Stimulated activated naive CD4-positive, alpha-beta T cell treated with Interleukin-2 at 50 U/mL for 16 hours (primary cell): ENCODE measurements around the gene ROS1.
"Not testable (repeated sequence)": the region's sequence is repeated elsewhere in the genome, so short reads cannot be mapped to it uniquely, and the experiment has no call there.

ENCODE experiments used
- DNase-seq: peaks from one replicate; lab custom pipeline; 2025; lab: John Stamatoyannopoulos, UW

Gene ROS1

GRCh38 chr6:117266257-117267053, 159.3 kb downstream of the ROS1 start:
- DNase-seq = no peak

- DNase-seq = no peak
These were observed 160.1 kb downstream of the ROS1 start, which contains the start of gene VGLL2 for GRCh38 chr6:117265410-117266256. TSS of gene VGLL2 (plus strand) at chr6:117265558. CDS start at chr6:117265764, 206 bp downstream.

GRCh38 chr6:117264692-117265409, 160.9 kb downstream of the ROS1 start:
- DNase-seq = no peak

GRCh38 chr6:117264369-117264691, 161.4 kb downstream of the ROS1 start:
- DNase-seq = no peak

GRCh38 chr6:117263353-117263927, 162.3 kb downstream of the ROS1 start:
- no peak for DNase-seq

GRCh38 chr6:117262799-117263198, 162.9 kb downstream of the ROS1 start:
- DNase-seq = no peak

- no peak for DNase-seq
These were observed 172.0 kb downstream of the ROS1 start for GRCh38 chr6:117253785-117254184.

- not testable (repeated sequence) for DNase-seq
These were observed 180.8 kb downstream of the ROS1 start for GRCh38 chr6:117244979-117245378.

GRCh38 chr6:117244571-117244970, 181.2 kb downstream of the ROS1 start:
- not testable (repeated sequence) for DNase-seq
